HG02623 (cell line): ENCODE measurements around the gene RHOBTB3.

Source experiments
- ATAC-seq: cut with Tn5 transposase; IDR thresholded peaks from one replicate; pipeline ENCODE4 v1.9.1; 2021; ENCODE audit warnings: moderate library complexity; ENCODE audit not compliant: unreplicated experiment

RHOBTB3 gene

GRCh38 chr5:95761771-95762651 lies 30.9 kb downstream of the RHOBTB3 start:
- no peak for ATAC-seq

- ATAC-seq, result no peak
Observed at GRCh38 chr5:95762652-95763041, 31.5 kb downstream of the RHOBTB3 start.

DNA sequence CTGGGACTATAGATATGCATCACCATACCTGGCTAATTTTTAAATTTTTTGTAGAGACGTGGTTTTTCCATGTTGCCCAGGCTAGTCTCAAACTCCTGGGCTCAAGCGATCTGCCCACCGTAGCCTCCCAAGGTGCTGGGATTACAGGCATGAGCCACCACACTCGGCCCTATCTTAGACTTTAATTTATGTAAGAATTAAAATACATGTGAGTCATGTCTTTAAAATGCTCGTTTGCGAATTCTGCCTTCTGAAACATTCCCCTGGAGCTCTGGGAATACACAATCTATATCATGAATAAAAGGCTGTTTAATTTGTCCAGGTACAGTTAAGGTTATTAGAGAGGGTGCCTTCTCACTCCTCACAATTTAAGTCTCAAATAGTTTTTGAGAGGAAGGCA lies 32.8 kb downstream of the RHOBTB3 start:
- no peak for ATAC-seq

- no peak for ATAC-seq
Observed at GRCh38 chr5:95768731-95769130, 37.6 kb downstream of the RHOBTB3 start.

GRCh38 chr5:95770830-95771708 lies 39.9 kb downstream of the RHOBTB3 start:
- no peak for ATAC-seq

GRCh38 chr5:95771892-95772291 lies 40.8 kb downstream of the RHOBTB3 start:
- no peak for ATAC-seq

- ATAC-seq, result no peak
Observed at GRCh38 chr5:95773335-95774059, 42.4 kb downstream of the RHOBTB3 start.

DNA sequence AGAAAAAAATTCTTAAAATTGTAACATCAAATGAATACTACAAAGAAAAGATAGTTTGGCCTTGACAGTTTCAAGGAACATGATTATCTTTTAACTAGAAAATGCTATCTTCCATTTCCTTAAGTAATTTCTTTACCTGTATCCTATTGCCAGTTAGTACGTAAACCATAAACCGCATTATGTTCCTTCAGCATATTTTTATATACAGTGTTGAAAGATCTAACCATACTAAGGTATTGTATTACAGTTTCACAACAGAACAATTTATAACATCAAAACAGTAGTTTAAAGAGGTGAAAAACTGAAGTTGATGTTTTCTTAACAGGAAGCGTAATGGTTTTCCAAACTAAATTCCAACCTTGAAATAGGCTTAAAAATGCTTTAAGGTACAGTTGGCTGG lies 46.3 kb downstream of the RHOBTB3 start:
- ATAC-seq, result no peak

GRCh38 chr5:95778713-95779436 lies 47.7 kb downstream of the RHOBTB3 start:
- no peak for ATAC-seq

DNA sequence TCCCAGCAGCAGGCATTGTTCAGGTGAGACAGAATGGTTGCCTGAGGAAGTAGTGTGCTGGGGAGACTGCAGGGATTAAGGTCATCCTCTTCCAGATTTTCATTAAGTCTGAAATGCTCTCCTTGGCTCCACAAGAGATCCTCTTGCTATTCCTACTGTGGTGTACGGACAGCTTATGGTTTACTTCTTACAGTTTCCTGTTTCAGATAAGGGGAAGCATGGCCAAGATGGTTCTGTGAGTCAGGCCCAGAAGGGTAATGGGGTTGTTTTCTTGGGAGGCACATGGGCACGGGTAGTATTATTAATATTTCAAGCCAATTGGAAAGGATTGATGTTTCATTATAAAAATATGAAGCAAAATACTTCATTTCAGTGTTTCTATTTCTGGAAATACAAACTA lies 48.5 kb downstream of the RHOBTB3 start:
- ATAC-seq, result no peak

DNA sequence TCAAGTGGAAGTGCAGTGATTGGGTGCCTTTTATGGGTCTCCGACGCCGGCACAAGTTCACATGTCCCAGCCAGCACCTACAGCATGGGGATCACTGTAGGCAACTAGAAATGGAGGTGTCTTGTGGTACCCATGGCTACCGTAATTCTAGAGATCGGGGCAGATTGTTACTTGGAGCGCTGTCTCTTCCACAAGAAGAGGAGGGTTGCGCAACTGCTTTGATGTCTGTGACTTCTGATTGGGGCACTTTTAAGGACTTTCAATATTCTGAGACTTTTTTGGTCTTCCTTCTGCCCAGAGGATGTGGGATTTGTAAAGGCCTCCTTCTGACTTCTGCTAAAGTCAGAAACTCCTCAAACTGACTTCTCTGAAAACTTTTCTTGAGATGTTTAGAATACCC lies 49.5 kb downstream of the RHOBTB3 start:
- ATAC-seq, result no peak

DNA sequence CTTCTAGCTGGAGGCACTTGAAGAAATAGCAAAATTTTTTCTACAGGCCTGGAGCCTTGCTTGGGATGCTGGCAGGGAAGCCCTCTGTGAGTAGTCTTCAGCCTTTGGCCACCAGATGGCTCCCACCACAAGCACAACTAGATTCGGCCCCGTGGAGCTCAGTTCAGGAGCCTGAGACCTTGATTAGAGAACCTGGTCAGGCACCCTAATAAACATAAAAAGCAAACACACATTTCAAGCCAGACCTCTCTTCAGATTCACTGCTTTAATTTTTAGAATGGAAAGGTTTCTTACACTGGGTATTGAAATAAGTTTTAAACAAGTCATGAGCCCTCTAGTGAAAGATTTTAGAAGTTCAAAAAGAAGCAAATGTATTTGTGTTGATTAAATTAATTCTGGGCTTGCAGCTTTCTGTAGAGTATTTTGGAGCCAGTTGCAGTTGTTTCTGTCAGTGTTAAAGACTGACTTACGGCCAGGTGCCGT lies 50.0 kb downstream of the RHOBTB3 start:
- peak; percentile 83 for ATAC-seq

- ATAC-seq, result no peak
Observed at GRCh38 chr5:95782181-95782580, 51.0 kb downstream of the RHOBTB3 start.

DNA sequence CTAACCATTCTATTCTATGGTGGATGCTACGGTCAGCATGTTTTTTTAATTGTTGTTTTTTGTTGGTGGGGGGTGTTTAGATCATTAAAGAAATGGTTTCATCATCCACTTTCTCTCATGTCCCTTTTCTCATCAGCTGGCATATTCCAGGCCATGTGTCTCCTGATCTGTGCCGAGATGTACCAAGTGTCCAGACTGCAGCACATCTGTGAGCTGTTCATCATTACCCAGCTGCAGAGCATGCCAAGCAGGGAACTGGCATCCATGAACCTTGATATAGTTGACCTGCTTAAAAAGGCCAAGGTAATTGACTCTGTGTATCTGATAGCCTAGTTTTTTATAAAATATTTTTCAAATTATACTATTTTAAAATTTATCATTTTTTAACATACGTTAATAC lies 52.5 kb downstream of the RHOBTB3 start:
- no peak for ATAC-seq

DNA sequence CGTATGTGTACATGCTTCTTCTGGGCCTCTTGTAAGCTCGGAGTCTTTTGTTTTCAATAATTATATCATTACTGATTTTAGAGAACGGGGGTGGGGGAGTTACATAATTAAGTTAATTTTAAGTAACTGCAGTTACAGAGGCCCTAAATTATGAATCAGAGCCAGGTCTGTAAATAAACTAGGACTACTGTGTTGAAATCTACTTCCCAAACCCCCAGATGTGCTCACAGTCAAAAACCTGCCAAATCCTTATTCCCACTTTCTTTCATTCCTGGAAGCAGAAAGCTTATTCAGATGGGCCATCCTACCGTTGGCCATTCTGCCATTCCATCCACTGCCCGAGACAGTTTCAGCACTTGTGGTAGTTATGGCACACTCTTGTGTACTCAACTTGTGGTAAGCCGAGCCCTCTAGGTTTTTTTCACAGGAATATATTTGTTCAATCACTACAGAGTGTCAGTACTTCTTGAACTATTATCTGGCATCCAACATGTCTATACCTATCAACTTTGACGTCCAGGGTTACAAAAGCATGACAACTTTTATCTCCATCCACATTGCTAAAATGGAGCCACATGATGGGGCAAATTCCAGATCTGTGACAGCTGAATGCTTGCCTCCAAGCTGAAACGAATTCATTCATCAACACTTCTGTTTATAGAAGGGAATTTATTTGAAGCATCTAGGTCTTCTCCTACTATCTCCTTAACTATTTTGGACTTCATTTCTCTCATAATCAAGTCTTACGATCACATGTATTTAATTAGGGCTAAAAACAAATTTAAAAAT lies 53.6 kb downstream of the RHOBTB3 start:
- no peak for ATAC-seq

GRCh38 chr5:95786821-95787418 lies 55.8 kb downstream of the RHOBTB3 start:
- ATAC-seq, result no peak

GRCh38 chr5:95788493-95788892 lies 57.4 kb downstream of the RHOBTB3 start:
- no peak for ATAC-seq

DNA sequence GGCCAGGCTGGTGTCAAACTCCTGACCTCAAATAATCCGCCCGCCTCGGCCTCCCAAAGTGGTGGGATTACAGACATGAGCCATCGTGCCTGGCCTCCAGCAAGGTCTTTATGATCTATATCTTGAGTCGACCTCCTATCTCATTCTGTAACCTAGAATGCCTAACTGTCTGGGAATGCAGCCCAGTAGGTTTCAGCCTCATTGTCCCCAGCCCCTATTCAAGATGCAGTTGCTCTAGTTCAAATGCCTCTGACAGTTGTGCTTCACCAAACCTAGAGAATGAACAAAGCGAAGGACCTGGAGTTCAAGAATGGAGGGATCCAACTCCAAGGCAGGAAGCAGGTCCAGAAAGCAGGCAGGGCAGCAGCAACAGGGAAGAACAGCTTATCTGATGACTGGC lies 60.6 kb downstream of the RHOBTB3 start:
- ATAC-seq, result no peak

DNA sequence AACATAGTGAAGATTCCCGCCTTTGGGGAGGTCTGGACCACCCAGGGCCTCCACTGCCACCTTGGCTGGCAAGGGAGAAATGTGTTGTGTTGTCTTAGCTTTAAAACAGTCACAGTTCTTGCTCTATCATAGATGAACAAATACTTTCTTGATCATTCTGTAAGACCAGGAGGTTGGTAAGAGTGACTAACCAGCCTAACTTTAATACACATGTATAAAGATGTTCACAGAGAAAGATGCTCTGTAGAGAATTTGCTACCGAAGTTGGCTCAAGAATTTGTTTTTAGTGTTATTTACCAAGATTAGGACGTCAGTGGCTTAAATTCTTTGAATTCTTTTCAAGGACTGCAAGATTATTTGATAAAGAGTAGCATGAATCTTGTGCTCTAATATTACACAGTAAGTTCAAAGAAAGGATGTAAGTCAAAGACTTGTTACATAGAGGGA lies 63.0 kb downstream of the RHOBTB3 start:
- no peak for ATAC-seq
